ENCODE data around the gene MAGEA2B.
"Not testable (repeated sequence)": the region's sequence is repeated elsewhere in the genome, so short reads cannot be mapped to it uniquely, and the experiment has no call there.

DNA sequence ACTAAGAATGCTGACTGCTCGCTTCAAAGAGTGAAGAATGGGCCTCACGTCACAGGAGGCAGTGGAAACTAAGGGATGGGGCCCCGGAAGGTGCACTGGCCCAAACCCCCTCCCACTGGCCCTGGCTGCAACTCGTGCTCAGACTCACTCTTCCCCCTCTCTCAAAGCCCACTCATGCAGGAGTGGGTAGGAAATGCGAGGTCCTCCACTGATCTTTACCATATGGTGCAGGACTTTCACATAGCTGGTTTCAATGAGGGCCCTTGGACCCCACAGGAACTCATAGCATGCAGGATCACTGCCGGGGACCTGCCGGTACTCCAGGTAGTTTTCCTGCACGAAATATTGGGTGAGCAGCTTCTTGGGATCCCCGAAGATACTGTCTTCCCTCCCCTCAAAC is 52.1 kb downstream of the MAGEA2B start:
- TF ChIP-seq, protein P1, sequence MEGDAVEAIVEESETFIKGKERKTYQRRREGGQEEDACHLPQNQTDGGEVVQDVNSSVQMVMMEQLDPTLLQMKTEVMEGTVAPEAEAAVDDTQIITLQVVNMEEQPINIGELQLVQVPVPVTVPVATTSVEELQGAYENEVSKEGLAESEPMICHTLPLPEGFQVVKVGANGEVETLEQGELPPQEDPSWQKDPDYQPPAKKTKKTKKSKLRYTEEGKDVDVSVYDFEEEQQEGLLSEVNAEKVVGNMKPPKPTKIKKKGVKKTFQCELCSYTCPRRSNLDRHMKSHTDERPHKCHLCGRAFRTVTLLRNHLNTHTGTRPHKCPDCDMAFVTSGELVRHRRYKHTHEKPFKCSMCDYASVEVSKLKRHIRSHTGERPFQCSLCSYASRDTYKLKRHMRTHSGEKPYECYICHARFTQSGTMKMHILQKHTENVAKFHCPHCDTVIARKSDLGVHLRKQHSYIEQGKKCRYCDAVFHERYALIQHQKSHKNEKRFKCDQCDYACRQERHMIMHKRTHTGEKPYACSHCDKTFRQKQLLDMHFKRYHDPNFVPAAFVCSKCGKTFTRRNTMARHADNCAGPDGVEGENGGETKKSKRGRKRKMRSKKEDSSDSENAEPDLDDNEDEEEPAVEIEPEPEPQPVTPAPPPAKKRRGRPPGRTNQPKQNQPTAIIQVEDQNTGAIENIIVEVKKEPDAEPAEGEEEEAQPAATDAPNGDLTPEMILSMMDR (conservative IDR thresholded peaks at IDR 0.05; ENCODE audit: low read depth in 2 of 2): not testable (repeated sequence)
- not testable (repeated sequence) for TF ChIP-seq CREB1 (CRISPR knock-in tag; IDR thresholded peaks at IDR 0.05; ENCODE audit: low read depth); EZH2phosphoT487 (IDR thresholded peaks at IDR 0.05; ENCODE audit: unreplicated experiment); EZH2 (IDR thresholded peaks at IDR 0.05; ENCODE audit: low read depth, unreplicated experiment); POLR2AphosphoS5 (IDR thresholded peaks at IDR 0.05; ENCODE audit: low read depth); NANOG (IDR thresholded peaks at IDR 0.05; ENCODE audit: borderline replicate concordance); ZNF331 (CRISPR knock-in tag; IDR thresholded peaks at IDR 0.05; ENCODE audit: low read depth)
- TF ChIP-seq, protein P2, sequence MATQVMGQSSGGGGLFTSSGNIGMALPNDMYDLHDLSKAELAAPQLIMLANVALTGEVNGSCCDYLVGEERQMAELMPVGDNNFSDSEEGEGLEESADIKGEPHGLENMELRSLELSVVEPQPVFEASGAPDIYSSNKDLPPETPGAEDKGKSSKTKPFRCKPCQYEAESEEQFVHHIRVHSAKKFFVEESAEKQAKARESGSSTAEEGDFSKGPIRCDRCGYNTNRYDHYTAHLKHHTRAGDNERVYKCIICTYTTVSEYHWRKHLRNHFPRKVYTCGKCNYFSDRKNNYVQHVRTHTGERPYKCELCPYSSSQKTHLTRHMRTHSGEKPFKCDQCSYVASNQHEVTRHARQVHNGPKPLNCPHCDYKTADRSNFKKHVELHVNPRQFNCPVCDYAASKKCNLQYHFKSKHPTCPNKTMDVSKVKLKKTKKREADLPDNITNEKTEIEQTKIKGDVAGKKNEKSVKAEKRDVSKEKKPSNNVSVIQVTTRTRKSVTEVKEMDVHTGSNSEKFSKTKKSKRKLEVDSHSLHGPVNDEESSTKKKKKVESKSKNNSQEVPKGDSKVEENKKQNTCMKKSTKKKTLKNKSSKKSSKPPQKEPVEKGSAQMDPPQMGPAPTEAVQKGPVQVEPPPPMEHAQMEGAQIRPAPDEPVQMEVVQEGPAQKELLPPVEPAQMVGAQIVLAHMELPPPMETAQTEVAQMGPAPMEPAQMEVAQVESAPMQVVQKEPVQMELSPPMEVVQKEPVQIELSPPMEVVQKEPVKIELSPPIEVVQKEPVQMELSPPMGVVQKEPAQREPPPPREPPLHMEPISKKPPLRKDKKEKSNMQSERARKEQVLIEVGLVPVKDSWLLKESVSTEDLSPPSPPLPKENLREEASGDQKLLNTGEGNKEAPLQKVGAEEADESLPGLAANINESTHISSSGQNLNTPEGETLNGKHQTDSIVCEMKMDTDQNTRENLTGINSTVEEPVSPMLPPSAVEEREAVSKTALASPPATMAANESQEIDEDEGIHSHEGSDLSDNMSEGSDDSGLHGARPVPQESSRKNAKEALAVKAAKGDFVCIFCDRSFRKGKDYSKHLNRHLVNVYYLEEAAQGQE (IDR thresholded peaks at IDR 0.05; ENCODE audit: unreplicated experiment): not testable (repeated sequence)

All from GM23338 (cell line).